Epithelial cell of esophagus (primary cell): ENCODE measurements around the gene GRK5.

ENCODE experiments used
- DNase-seq: peaks from one replicate; pipeline ENCODE4 v3.0.0; 2010; ENCODE audit warnings: low read depth
- H3K4me3 ChIP-seq: 2 replicates; pipeline ENCODE4 v1.5.1; 2011; ENCODE audit warnings: mild to moderate bottlenecking, low read length, control low read depth
- CTCF ChIP-seq: IDR thresholded peaks from 2 replicates; pipeline ENCODE4 v1.5.1; 2011; ENCODE audit warnings: low read depth, mild to moderate bottlenecking, low read length, control low read depth, inconsistent platforms; ENCODE audit not compliant: insufficient read depth; ENCODE audit errors: missing control alignments

Gene GRK5

GRCh38 chr10:119504651-119505050, 297.3 kb downstream of the GRK5 start:
- no peak overlapping the region for H3K4me3 ChIP-seq
- DNase-seq: no peak
- TF ChIP-seq CTCF: no peak

DNA sequence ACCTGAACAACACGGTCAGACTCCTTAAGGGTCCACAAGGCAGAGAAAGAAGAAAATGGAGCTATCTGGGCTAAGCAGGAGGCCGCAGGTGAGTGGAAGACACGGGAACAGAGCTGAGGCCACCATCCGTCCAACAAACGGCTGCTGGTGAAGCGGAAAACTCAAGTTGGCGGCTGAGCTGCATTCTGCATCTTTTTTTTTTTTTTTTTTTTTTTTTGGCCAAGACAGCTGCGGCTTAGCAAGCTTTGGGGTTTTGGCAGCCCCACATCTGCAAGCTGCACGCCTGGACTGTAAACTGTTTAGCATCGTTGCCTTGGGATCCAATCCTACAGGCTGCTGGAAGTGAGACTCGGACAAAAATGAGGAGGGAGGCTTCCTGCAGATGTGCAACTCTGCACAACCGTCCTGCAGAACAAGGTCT, 297.8 kb downstream of the GRK5 start:
- DNase-seq: no peak
- no peak for TF ChIP-seq CTCF
- no peak overlapping the region for H3K4me3 ChIP-seq
